ENCODE measurements around the gene POLG.

Gene POLG

DNA sequence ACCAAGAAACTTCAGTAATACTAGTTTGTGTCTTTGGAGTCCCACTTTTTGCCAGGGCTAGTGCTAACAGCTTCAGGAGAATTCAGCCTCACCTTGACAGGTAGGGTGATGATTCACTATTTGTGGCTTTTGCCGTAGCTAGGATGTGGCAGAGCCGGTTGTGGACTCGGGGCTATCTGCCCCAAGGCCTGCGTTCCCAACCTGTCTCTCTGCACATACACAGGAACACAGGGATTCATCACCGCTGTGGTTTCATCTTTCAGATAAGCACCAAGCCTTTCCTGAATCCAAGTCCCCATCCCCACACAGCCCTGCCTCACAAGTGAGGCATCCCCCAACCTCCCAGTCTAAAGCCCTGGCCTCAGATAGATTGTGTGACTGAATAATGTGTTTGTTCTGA, 45.2 kb upstream of the POLG start:
- ChIA-PET CTCF (interaction anchor here (0.8 to 8.7 kb wide), 10 partner anchors 10 to 173 kb away, joined by 3 to 82 read pairs (median 3); no protein-coding TSS in a partner anchor), POLR2A (no interaction called here)
- DNase-seq (ENCODE audit: extremely low spot score) = no peak
- TF ChIP-seq, protein P1, sequence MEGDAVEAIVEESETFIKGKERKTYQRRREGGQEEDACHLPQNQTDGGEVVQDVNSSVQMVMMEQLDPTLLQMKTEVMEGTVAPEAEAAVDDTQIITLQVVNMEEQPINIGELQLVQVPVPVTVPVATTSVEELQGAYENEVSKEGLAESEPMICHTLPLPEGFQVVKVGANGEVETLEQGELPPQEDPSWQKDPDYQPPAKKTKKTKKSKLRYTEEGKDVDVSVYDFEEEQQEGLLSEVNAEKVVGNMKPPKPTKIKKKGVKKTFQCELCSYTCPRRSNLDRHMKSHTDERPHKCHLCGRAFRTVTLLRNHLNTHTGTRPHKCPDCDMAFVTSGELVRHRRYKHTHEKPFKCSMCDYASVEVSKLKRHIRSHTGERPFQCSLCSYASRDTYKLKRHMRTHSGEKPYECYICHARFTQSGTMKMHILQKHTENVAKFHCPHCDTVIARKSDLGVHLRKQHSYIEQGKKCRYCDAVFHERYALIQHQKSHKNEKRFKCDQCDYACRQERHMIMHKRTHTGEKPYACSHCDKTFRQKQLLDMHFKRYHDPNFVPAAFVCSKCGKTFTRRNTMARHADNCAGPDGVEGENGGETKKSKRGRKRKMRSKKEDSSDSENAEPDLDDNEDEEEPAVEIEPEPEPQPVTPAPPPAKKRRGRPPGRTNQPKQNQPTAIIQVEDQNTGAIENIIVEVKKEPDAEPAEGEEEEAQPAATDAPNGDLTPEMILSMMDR (IDR thresholded peaks at IDR 0.05; ENCODE audit: control extremely low read depth, extremely low read depth, low read depth, missing control alignments) = no peak

DNA sequence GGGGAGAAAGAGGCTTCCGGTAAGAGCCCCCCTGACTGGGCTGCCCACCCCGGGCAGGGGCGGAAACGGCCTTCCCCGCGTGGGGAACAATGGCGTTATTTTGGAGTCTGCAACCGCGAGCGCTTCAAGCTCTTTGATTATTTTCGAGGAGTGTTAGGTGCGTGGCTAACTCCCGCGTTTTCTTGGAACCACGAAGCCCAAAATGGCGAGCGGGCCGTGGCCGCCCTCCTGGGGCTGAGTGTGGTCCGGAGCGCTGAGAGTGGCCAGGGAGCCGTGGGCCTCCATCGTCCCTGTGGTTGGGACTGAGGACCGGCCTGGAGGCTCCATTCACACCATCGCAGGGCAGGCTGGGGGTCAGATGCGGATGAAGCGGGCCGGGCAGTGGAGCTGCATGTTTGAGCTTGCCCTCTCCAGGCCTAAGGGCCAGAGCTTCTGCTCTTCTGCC, 44.6 kb upstream of the POLG start:
- CTCF ChIA-PET = interaction anchor here (0.8 to 8.7 kb wide), 9 partner anchors 11 to 173 kb away, joined by 3 to 82 read pairs (median 3); no protein-coding TSS in a partner anchor
- TF ChIP-seq, protein P1 (IDR thresholded peaks at IDR 0.05; ENCODE audit: control extremely low read depth, extremely low read depth, low read depth, missing control alignments) = no peak
- POLR2A ChIA-PET = no interaction called here
- no peak for DNase-seq (ENCODE audit: extremely low spot score)

DNA sequence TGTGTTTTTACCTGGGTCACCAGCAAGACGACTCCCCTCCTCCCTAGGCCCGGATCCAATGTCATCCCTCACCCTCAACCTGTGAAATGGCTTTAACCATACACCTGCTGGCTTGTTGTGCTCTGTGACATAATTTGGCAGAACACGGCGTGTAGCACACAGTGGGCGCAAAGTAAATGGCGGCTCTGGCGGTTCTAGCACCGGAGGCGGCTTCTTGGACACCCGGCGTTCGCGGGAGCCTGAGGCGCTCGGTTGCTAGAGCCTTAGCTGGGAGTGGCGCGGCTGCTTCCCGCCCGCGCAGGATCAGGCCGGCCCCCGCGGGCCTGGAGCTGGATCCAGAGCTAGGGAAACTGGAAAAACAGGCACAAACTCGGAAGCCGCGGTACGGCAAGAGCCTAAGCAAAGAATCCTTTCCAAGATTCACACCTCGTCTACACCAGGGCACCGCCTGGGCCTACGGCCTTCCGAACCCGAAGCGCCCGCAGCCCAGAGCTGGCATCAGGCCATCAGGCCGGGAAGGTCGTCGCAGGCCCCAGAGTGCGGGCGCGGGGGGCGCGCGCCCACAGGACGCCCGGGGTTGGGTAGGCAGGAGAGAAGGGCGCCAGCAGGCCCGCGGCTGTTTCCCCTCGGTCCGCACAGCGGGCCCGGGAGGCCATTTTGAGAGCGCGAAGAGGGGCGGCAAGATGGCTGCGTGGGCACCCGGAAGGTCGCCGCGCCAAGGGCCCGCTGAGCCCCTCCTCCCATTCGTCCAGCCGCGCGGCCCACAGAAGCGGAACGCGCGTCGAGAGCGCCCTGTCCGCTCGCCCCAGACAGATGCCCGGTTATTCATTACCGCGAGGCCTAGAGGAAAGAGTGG, 43.9 kb upstream of the POLG start:
- ChIA-PET CTCF (interaction anchor here (1.3 to 8.7 kb wide), 4 partner anchors 10 to 52 kb away, joined by 3 to 82 read pairs (median 6); no protein-coding TSS in a partner anchor), POLR2A (no interaction called here)
- DNase-seq (ENCODE audit: extremely low spot score) = no peak
- TF ChIP-seq, protein P1 (IDR thresholded peaks at IDR 0.05; ENCODE audit: control extremely low read depth, extremely low read depth, low read depth, missing control alignments) = no peak

DNA sequence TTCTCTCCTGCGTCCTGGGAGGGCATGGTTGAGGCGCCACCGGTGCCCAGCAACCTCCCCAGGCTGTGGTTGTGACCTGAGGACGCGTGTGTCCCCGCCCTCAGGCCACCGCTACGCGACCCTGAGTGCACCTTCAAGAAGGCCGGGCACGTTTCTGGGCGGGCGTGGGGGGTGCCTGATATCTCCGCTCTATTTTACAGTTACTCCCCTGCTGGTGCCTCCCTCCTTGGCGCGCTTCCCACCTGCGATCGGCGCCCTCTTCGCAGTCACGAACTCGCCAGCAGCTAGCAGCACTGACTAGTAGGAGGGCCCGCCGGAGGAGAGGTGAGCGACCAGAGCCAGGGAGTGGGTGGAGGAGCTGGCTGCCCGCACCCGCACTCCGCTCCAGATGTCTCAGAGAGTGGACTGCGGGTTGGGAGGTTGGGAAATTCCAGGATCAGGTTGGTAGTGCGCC, 43.2 kb upstream of the POLG start:
- TF ChIP-seq, protein P1 (IDR thresholded peaks at IDR 0.05; ENCODE audit: control extremely low read depth, extremely low read depth, low read depth, missing control alignments) = no peak
- CTCF ChIA-PET = interaction anchor here (1.4 to 8.7 kb wide), 3 partner anchors 9 to 52 kb away, joined by 3 to 82 read pairs (median 8); no protein-coding TSS in a partner anchor
- no peak for DNase-seq (ENCODE audit: extremely low spot score)
- POLR2A ChIA-PET = no interaction called here

DNA sequence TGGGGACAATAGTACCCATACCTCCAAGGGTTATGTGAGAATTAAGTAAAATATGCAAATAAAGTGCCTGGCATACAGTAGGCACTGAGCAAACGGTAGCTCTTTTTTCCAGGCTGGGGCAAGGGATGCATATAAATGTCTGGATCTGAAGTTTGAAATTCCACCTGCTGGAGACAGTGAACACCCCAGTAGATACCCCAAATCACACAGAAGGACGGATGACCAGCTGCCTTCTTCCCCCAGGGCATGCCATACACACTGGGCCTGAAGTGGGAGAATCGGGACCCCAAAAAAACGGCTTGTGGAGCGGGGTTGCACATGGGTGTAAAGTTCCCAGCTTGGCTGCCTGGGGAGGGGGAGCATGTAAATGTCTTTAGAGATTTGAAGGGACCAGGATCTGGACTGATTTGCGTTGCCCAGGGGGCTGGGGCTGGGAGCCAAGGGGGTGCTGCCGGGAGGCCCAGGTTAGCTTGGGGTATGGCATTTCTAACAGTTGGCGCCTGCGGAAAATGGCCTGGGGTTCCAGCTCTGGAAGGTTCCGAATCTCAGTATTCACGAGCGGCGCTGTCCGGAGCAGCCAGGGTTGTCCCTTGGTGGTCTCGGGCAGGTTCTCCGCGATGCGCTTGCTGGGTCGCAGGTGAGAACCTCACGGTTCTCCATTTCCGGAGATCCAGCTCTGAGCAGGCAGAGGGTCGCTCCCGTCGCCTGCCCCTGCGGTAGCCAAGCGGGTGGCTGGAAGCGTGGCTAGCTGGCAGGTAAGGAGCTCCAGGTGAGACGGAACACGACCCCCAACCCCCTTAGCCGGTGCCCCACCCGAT, 42.6 kb upstream of the POLG start:
- POLR2A ChIA-PET = no interaction called here
- CTCF ChIA-PET = interaction anchor here (1.0 to 8.7 kb wide), 5 partner anchors 9 to 65 kb away, joined by 3 to 82 read pairs (median 5); no protein-coding TSS in a partner anchor
- DNase-seq (ENCODE audit: extremely low spot score) = no peak
- TF ChIP-seq, protein P1 (IDR thresholded peaks at IDR 0.05; ENCODE audit: control extremely low read depth, extremely low read depth, low read depth, missing control alignments) = no peak

DNA sequence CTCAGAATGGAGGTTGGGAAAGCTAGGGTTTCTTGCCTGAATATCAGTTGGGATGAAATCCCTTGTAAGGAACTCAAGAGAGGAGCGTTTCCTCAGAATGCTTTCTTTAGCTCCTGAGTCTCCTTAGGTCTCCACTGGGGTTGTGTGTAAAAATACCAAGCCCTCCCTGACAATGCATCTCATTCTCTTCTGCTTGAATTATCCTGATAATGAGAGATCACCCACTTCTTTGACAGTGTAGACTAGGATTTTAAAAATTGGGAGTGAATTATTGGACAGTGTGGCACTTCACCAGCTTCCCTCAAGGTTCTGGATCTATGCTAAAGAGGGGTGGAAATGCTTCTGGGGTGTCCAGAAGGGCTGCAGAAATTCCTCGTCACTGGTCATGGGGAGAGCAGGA, 41.8 kb upstream of the POLG start:
- no peak for DNase-seq (ENCODE audit: extremely low spot score)
- ChIA-PET CTCF (interaction anchor here (1.0 to 8.7 kb wide), 5 partner anchors 18 to 66 kb away, joined by 3 to 82 read pairs (median 5); no protein-coding TSS in a partner anchor), POLR2A (no interaction called here)

More for the DNA sequence above, 41.8 kb upstream of the POLG start:
- TF ChIP-seq, protein P1 (IDR thresholded peaks at IDR 0.05; ENCODE audit: control extremely low read depth, extremely low read depth, low read depth, missing control alignments) = no peak

Measured in GM10248 (cell line).